GM10266 (cell line): ENCODE results near the gene LRRN1.
A peak's percentile ranks its signal among the peaks of the same experiment; 100 is the strongest.

Experiments used
- DNase-seq: peaks from one replicate; pipeline ENCODE4 v3.0.0; 2012; ENCODE audit errors: extremely low spot score
- TF ChIP-seq, protein P1 (sequence below): IDR thresholded peaks from 2 replicates; pipeline ENCODE4 v1.5.1; 2012; ENCODE audit warnings: mild to moderate bottlenecking, low read depth; ENCODE audit not compliant: control insufficient read depth, insufficient read depth; ENCODE audit errors: missing control alignments

LRRN1 gene

GRCh38 chr3:3792391-3792790 lies 6.8 kb upstream of the LRRN1 start:
- TF ChIP-seq, protein P1, sequence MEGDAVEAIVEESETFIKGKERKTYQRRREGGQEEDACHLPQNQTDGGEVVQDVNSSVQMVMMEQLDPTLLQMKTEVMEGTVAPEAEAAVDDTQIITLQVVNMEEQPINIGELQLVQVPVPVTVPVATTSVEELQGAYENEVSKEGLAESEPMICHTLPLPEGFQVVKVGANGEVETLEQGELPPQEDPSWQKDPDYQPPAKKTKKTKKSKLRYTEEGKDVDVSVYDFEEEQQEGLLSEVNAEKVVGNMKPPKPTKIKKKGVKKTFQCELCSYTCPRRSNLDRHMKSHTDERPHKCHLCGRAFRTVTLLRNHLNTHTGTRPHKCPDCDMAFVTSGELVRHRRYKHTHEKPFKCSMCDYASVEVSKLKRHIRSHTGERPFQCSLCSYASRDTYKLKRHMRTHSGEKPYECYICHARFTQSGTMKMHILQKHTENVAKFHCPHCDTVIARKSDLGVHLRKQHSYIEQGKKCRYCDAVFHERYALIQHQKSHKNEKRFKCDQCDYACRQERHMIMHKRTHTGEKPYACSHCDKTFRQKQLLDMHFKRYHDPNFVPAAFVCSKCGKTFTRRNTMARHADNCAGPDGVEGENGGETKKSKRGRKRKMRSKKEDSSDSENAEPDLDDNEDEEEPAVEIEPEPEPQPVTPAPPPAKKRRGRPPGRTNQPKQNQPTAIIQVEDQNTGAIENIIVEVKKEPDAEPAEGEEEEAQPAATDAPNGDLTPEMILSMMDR = no peak
- no peak for DNase-seq

GRCh38 chr3:3798631-3799113 lies 559 bp upstream of the LRRN1 start:
- DNase-seq = no peak
- TF ChIP-seq, protein P1 = no peak

- TF ChIP-seq, protein P1 = no peak
- peak; percentile 37 for DNase-seq
Observed at GRCh38 chr3:3800080-3800455, 837 bp downstream of the LRRN1 start.

GRCh38 chr3:3800685-3801493 lies 1.7 kb downstream of the LRRN1 start:
- TF ChIP-seq, protein P1 = no peak
- DNase-seq = no peak

- TF ChIP-seq, protein P1 = no peak
- DNase-seq = no peak
Observed at GRCh38 chr3:3801494-3801841, 2.2 kb downstream of the LRRN1 start.

DNA sequence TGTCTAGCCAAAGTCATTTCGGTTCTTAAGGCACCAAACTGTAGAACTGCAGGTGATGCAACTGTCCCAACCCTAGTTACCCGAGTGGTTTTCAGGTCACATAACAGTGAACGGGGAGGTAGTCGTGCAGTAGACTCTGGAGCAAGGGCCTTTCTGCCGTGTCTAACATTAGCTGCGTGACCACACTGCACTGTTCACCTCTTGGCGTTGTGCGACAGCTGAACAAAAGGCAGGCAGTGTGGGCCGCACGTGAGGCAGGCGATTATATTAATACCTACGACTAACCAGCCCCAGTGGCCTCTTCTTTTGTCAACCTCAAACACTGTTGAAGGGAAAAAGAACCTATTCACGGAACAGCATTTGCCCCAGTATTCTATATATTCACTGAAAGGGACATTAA lies 2.8 kb downstream of the LRRN1 start:
- TF ChIP-seq, protein P1 = no peak
- no peak for DNase-seq

- TF ChIP-seq, protein P1 = no peak
- DNase-seq = no peak
Observed at GRCh38 chr3:3804560-3804959, 5.3 kb downstream of the LRRN1 start.
